SJSA1 (cell line): ENCODE data around the gene SIX1. TPM values are rescaled to one million over a fixed set of nuclear protein-coding genes. Genes with fewer than 3 reads are reported as not detected.

Source experiments
- DNase-seq, 2 experiments: peaks; one replicate each; pipeline ENCODE4 v3.0.0-alpha.2; 2015 to 2020; ENCODE audit warnings: low spot score in 2 of 2, low read depth in 1 of 2
- H3K27ac ChIP-seq: fragments of 250-450 bp; sonication (Bioruptor Pico); 2 replicates; pipeline ENCODE4 v1.5.1; 2020; ENCODE audit warnings: mild to moderate bottlenecking, moderate library complexity
- H3K27me3 ChIP-seq: fragments of 250-450 bp; sonication (Bioruptor Pico); replicated peaks from 2 replicates; pipeline ENCODE4 v1.5.1; 2020; ENCODE audit warnings: mild to moderate bottlenecking, moderate library complexity
- H3K36me3 ChIP-seq: fragments of 250-450 bp; sonication (Bioruptor Pico); 2 replicates; pipeline ENCODE4 v1.5.1; 2020; ENCODE audit warnings: mild to moderate bottlenecking
- H3K4me1 ChIP-seq: fragments of 250-450 bp; sonication (Bioruptor Pico); replicated peaks from 2 replicates; pipeline ENCODE4 v1.6.1; 2021; ENCODE audit warnings: mild to moderate bottlenecking
- H3K4me3 ChIP-seq: fragments of 250-450 bp; sonication (Bioruptor Pico); 2 replicates; pipeline ENCODE4 v1.5.1; 2020; ENCODE audit warnings: mild to moderate bottlenecking
- H3K9me3 ChIP-seq: fragments of 250-450 bp; sonication (Bioruptor Pico); replicated peaks from 2 replicates; pipeline ENCODE4 v1.5.1; 2020; ENCODE audit warnings: mild to moderate bottlenecking
- total RNA-seq: library from RNA; depleted of rRNA; stranded (reverse); fragments of >200 nt; shearing (Covaris generic); gene quantifications from 2 replicates; pipeline ENCODE4 v1.2.3, GENCODE V29; 2014

Gene SIX1
- total RNA-seq, 1 experiment from 2014 or later = 3.7 TPM

DNA sequence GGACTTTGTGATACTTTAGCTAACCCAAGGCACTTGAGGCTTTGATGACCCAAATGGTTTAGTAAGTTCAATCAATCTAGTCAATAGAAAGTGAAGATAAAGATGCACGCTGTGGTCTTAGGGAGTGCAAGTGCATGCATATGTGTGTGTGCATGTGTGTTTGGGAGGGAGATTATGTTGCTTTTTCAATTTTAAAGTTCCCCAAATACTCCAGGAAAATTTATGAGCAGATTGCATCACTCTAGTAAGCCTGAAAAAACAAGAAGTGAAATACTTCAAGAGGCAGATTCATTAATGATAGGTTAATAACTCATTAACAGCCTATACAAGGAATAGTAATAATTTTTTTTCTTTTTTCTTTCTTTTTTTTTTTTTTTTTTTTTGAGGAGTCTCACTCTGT is 12.4 kb upstream of the SIX1 start:
- Histone ChIP-seq H3K9me3 (no peaks in the 10 kb centered on the region), H3K4me3 (no peak overlapping the region), H3K4me1 (peaks cover 25% of the 10 kb centered on the region), H3K27me3 (no peaks in the 10 kb centered on the region), H3K36me3 (no peaks in the 10 kb centered on the region), H3K27ac (no peak overlapping the region)
- DNase-seq = no peak

DNA sequence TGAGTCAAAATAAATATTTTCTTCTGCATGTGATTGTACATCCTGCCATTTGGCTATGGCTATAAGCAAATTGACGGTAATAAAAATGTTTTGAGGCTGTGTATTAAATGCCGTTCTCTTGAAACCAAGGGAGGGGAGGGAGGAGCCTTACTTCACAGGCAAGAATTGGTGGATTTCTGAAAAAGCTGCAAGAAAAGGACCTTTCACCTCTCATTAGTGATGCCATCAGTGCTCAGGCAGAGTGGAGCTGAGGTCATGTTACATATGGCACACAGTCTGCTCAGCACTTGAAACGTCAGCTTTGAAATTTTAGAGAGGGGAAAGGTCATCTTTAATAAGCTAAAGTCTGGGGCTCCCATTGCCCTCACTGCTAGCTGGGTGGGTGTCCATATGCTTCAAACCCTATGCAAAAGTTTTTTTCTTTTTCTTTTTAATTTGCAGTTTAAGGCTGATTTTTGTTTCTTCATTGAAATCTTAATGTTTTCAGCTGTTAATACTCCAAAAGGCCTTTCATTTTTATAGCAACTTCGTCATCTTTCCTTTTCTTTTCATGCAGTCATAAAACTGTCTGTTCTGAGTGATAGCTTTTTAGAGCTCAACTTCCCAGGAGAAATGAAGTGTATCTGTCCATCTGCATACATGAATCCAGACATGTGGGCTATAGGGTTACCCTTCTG is 9.8 kb upstream of the SIX1 start:
- no peaks in the 10 kb centered on the region for H3K36me3 ChIP-seq
- peaks cover 20% of the 10 kb centered on the region for H3K4me1 ChIP-seq
- no peak overlapping the region for H3K4me3 ChIP-seq
- no peaks in the 10 kb centered on the region for H3K9me3 ChIP-seq
- H3K27ac ChIP-seq = no peak overlapping the region
- H3K27me3 ChIP-seq = no peaks in the 10 kb centered on the region
- DNase-seq = no peak

DNA sequence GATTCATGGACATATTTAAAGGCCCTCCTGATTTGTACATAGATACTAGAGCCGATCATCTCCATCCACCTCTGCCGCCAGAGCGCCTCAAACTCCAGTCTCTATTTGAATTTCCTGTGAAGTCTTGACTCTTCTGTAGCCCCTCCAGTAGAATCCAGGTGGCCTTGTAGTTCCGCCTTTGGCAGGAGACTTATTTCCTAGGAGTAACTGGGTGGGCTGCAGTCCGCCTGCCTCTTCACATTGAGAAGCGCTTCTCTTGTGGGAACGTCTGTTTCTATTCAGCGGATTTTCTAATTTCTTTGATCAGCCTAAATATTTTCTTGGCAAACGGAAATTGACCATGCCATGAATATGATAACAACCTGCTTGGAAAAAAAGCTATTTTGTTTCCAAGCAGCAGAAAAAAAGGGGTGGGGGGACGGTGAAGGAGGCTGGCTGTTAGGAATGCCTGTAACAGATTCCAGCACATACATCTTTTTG is 9.0 kb upstream of the SIX1 start:
- H3K27me3 ChIP-seq = no peaks in the 10 kb centered on the region
- H3K4me1 ChIP-seq = peaks cover 20% of the 10 kb centered on the region
- H3K27ac ChIP-seq = 0 out of 2 replicates have a peak overlapping the region, but pooled peaks have one; percentile 88
- no peaks in the 10 kb centered on the region for H3K36me3 ChIP-seq
- H3K9me3 ChIP-seq = no peaks in the 10 kb centered on the region
- DNase-seq = no peak
- H3K4me3 ChIP-seq = peak overlapping the region; percentile 58

DNA sequence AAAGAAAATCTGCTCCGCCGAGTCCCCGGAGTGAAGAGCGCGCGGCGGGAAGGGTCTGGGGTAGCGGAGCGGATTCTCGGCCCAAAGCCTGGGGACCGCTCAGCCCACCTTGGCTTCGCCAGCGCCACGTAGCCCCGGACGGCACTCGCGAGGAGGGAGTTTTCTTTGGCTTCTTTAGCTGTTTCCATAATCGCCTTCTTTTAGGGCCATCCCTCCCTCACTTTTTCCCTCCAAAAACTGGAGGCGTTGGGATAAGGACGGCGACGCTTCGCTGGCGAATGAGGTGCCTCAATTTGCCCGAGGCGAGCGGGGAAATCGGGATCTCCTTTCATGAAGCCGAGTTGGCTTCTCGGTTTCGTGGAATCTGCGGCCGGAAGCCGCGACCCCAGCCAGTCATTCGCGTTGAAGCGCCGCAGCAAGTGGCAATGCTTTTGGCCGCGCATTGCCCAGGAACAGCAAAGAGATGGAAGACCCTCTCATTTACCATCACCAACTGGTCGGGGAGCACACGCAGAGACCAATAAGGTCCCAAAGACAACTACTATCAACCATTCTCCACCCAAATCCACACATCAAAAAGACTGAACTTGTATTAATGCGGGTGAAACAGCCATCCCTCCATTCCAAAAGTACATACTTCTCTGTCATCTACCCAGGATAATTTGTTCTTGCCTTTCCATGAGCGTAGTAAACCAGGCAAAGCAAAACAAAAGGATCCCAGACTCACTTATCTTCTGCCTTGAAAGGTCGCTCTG is 8.4 kb upstream of the SIX1 start:
- Histone ChIP-seq H3K36me3 (no peaks in the 10 kb centered on the region), H3K4me3 (peak overlapping the region; percentile 58), H3K4me1 (peaks cover 20% of the 10 kb centered on the region), H3K27me3 (no peaks in the 10 kb centered on the region), H3K27ac (peak overlapping the region; percentile 88), H3K9me3 (no peaks in the 10 kb centered on the region)
- DNase-seq = peak; percentile 48 to 74

DNA sequence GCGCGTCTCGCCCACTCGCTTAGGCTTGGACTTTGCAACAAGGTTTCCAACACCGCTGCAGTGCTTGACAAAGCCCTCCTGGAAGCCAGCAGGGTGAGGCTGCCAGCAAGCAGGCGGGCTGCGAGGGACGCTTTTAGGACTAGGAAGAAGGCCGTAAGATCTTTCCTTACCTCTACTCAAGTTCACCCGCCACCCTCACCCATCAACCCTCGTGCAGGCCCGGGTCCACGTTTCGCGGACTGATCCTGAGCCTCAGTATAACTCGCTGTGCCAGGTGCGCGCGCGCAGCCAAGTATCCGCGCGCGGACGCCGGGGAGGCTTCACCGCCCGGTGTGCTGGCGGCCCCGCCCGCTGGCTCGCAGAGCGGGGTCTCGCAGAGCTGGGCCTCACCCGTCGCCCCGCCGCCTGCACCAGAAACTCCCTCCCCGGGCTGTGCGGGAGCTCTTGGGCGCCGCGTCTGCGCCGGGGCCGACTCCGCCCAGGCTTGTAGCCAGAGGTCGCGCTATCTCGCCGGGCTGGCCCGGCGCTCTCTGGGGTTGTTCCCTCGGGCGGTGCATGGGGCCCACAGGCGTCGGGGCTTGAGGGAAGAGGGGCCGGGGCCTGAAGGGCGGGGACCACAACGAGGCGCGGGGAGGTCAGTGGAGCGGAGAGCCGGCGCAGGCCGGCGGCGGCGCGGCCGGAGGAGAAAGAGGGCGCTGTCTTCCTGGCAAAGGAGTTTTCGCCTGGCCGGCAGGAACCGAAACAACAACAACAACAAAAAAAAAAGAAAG is 7.6 kb upstream of the SIX1 start:
- peaks cover 20% of the 10 kb centered on the region for H3K4me1 ChIP-seq
- H3K27me3 ChIP-seq = no peaks in the 10 kb centered on the region
- peak overlapping the region; percentile 58 for H3K4me3 ChIP-seq
- DNase-seq = peak in 1 of 2 experiments; percentile 72
- H3K36me3 ChIP-seq = no peaks in the 10 kb centered on the region
- H3K9me3 ChIP-seq = no peaks in the 10 kb centered on the region
- H3K27ac ChIP-seq = peak overlapping the region; percentile 88

DNA sequence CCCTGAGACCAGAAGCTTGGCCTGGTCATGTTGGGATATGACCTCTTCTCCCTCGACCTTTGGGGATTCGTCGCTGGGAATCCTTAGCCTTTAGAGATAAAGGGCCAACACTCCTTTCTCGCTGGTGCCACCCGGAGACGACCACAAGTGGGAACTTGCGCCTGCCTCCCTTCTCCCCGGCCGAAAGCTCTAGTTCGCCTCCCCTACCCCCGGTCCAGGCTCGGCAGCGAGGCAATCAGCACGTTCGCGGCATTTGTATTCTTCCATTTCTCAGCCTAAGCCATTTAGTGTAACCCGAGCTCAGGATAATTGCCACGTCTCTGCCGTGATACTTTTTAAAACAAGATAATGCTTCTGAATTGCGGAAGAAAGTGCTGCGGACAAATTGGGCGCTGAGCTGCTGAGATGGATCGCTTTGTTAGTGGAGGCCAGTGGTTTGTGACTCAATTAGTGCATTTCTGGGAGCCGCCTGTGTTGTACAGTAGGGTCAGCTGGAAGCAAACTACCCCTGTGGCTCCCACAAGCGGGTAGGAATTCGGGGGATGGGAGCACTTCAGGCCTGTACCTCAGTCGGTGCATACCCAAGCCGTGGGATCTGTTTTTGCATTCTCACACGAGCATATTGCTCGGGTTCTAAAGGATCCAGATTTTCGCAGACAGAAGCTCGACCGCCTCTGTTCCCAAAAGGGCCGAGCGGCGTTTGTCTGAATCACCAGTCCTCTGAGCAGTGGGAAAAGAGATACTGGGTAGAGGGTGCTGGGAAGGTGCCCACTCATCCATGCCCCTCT is 6.8 kb upstream of the SIX1 start:
- Histone ChIP-seq H3K27ac (no peak overlapping the region), H3K36me3 (no peaks in the 10 kb centered on the region), H3K27me3 (no peaks in the 10 kb centered on the region), H3K9me3 (no peaks in the 10 kb centered on the region), H3K4me1 (peaks cover 20% of the 10 kb centered on the region), H3K4me3 (no peak overlapping the region)
- no peak for DNase-seq

DNA sequence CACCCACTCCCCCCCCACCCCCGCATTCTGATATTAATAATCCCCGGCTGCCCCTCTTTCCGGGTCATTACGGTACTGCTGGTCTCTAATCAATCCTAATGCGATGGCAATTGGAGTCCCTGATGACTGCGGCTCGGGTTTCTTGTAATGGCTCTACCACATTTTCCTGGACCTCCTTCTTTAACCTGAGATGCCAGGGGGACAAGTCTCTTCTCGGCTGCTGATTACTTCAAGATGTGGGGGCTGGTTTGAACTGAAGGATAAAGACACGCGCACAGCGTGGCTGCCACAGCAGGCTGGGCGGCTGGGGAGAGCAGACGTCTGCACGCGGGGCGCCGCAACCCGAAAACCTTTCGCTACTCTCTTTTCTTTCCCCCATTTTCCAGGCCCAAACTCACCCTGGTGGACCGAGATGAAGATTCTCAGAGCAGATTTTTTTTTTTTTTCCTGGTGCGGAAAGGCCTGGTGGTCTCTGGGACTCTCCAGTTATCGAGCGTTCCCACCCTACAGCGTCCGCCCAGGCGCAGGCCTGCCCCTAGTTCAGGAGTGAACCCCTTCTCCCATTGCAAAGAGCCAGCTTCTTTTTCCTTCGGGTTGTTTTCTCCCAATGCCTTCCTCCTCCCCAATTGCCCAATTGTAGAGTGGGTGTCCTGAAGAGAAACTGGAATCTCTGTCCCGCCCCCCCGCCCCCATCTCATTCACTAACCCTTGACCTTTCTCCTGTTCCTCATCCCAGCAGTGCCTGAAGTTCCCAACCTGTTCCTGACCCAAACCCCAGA is 6.0 kb upstream of the SIX1 start:
- H3K36me3 ChIP-seq = no peaks in the 10 kb centered on the region
- H3K27ac ChIP-seq = no peak overlapping the region
- no peak for DNase-seq
- H3K4me3 ChIP-seq = no peak overlapping the region
- H3K4me1 ChIP-seq = peaks cover 20% of the 10 kb centered on the region
- H3K27me3 ChIP-seq = no peaks in the 10 kb centered on the region
- H3K9me3 ChIP-seq = no peaks in the 10 kb centered on the region

DNA sequence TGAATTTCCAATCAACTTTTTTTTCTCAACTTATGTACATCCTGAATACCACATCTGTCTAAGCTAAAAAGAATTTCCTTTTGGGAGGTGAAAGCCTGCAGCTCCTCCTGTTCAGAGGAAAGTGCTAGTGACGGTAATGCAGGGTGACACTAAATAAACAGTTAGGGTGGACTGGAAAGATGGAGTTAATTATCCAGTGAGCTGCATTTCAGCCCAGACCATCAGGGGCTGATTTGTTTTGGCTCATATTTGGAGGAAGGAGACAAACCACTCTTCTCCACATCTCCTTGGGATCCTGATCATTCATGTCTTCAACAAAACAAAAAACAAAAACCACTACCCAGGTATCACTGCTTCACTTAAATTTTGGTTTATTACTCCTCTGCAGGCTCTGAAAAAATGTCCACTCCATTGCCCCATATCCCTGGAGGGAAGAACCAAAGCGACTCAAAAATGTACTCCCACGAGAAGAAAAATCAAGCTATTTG is 5.1 kb upstream of the SIX1 start:
- no peaks in the 10 kb centered on the region for H3K36me3 ChIP-seq
- H3K4me3 ChIP-seq = no peak overlapping the region
- H3K9me3 ChIP-seq = no peaks in the 10 kb centered on the region
- H3K27me3 ChIP-seq = no peaks in the 10 kb centered on the region
- H3K4me1 ChIP-seq = peaks cover 26% of the 10 kb centered on the region
- H3K27ac ChIP-seq = no peak overlapping the region
- DNase-seq = no peak

DNA sequence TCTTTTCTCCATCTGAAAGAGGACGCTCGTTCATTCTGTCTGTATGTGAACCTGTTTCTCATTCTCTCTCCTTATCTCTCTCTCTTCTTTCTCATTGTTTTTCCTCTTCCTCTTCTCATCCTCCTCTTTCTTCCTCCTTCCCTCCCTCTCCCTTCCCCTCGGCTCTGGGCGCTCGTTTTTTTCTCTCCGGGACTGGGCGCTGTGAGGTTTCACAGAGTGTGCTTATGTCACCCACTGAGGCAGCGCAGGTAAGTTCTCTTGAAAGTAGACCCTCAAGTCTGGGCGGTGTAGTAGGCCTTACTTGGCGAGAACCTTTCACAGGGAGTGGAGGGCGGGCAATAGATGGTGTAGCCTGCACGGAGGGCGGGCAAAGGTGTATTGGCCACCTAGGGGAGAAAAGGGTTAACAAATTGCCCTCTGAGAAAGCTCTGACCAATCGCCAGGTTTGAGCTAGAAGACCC is 4.5 kb upstream of the SIX1 start:
- H3K4me1 ChIP-seq = peaks cover 25% of the 10 kb centered on the region
- DNase-seq = no peak
- H3K36me3 ChIP-seq = peaks cover 4% of the 10 kb centered on the region; the same call in 1 of the 2 replicates
- no peaks in the 10 kb centered on the region for H3K9me3 ChIP-seq
- no peak overlapping the region for H3K4me3 ChIP-seq
- H3K27ac ChIP-seq = no peak overlapping the region
- H3K27me3 ChIP-seq = no peaks in the 10 kb centered on the region

DNA sequence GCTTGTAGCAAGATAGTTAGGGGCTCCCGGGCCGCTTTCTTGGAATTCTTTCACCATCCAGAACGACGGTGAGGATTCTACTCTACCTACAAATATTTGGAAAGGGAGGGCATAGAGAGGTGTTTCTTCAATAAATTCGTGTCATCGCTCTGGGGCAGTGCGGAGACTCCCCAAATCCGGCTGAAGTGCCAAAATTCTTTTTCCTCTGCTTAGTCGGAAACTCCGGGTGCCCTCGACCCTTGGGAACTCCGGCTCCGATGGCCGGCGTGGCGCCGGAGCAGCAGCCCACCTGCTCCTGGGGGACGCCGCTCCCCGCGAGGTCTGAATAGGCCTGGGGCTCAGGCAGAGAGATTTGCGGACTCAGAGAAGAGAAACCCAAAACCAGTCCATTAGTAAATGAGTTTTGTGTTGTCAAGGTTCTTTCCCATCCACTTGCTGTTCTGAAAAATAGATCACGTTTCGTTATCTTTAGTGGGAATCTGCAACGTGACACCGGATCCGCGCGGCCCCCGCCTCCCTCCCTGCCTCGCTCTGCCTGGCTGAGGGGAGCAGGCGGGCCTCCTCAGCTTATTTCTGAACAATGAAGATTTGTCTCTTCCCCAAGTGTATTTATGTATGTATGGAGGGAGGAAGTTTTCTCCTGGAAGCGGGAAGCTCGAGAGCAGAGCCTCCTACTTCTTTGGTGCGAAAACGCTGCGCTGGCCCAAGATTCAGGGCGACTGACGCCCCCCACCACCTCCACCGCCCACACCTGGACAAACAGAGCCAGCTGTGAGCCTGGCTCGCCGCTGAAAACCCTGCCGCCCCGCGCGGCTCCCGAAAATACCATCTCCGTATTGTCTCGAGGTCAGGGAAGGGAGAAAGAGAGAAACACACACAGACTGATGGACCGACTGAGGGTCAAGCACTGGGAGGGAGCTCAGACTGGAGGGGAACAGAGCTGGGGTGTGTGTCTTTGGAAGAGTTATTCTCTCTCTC is 3.7 kb upstream of the SIX1 start:
- Histone ChIP-seq H3K4me3 (no peak overlapping the region), H3K27ac (no peak overlapping the region)

DNA sequence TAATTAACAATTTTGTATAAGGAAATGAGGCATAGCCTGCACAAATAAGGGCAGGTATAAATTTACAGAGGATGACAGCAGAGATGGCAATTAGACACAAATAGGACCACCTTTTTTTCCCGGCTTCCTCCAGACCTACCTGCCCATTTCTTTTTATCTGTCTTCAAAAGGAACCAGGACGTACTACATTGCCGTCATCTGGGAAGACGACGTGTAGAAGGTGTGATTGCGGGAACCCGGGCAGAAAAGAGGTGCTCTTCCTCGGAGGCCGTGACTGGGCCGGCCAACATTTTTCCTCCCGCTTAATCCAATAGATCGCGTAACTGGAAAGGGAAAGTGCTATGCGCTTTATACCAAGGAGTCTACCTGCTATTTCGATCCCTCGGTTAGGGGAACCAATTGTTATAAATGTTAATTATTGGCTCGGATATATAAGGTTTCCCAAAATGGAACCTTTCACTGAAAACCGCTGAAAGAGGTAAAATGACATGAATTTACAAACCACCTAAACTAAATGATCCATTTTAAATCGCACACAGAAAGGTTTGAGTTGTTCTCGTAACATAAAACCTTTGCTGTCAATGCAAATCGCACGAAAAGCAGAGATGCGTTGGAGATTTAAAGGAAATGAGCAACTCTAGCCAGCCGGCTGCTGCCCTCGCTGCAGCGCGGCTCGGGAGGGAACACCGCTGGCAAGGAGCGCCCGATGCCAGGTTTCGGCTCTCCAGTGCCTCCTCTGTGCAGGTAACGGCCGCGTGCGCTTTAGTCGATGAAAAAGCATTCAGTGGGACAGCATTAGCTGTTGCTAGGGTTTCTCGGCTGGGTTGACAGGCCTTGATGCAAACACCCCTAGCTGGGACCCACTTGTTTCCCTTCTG is 2.8 kb upstream of the SIX1 start:
- H3K9me3 ChIP-seq = no peaks in the 10 kb centered on the region
- peaks cover 4% of the 10 kb centered on the region; the same call in 1 of the 2 replicates for H3K36me3 ChIP-seq
- no peak overlapping the region for H3K4me3 ChIP-seq
- no peaks in the 10 kb centered on the region for H3K27me3 ChIP-seq
- H3K4me1 ChIP-seq = peaks cover 13% of the 10 kb centered on the region
- H3K27ac ChIP-seq = no peak overlapping the region
- no peak for DNase-seq

More for the DNA sequence above, 3.7 kb upstream of the SIX1 start:
- Histone ChIP-seq H3K4me1 (peaks cover 18% of the 10 kb centered on the region), H3K36me3 (peaks cover 4% of the 10 kb centered on the region; the same call in 1 of the 2 replicates), H3K9me3 (no peaks in the 10 kb centered on the region), H3K27me3 (no peaks in the 10 kb centered on the region)
- DNase-seq = no peak
